AG10803 (cell line): ENCODE data around the gene NOX5.

Experiments
- DNase-seq: peaks from one replicate; pipeline ENCODE4 v3.0.0; 2010; ENCODE audit warnings: low read depth
- H3K4me3 ChIP-seq: 2 replicates; pipeline ENCODE4 v1.5.1; 2011; ENCODE audit warnings: mild to moderate bottlenecking, low read length, control low read depth
- TF ChIP-seq, protein P1 (sequence below): conservative IDR thresholded peaks from 2 replicates; pipeline ENCODE4 v1.5.1; 2011; ENCODE audit warnings: mild to moderate bottlenecking, low read length, control low read depth, inconsistent platforms

Gene NOX5

DNA sequence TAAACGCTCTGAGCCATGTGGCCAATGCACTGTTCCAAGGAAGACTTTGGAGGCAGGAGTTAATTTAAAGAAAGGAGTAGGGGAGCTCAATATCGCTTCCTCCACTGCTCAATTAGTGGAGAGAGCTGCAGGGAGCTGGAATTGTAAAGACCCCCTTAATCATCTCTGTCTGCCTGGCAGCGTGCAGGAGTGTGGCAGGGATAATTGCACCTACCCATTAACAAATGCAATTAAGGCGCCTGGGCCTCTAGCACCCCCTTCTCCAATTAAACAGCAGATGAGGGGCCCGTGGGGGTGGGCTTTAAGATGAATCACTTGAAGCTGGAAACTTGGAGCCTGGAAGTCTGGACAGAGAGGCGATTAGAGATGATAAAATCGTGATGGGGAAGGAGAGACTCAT, 84.3 kb downstream of the NOX5 start:
- TF ChIP-seq, protein P1, sequence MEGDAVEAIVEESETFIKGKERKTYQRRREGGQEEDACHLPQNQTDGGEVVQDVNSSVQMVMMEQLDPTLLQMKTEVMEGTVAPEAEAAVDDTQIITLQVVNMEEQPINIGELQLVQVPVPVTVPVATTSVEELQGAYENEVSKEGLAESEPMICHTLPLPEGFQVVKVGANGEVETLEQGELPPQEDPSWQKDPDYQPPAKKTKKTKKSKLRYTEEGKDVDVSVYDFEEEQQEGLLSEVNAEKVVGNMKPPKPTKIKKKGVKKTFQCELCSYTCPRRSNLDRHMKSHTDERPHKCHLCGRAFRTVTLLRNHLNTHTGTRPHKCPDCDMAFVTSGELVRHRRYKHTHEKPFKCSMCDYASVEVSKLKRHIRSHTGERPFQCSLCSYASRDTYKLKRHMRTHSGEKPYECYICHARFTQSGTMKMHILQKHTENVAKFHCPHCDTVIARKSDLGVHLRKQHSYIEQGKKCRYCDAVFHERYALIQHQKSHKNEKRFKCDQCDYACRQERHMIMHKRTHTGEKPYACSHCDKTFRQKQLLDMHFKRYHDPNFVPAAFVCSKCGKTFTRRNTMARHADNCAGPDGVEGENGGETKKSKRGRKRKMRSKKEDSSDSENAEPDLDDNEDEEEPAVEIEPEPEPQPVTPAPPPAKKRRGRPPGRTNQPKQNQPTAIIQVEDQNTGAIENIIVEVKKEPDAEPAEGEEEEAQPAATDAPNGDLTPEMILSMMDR: no peak
- no peak overlapping the region for H3K4me3 ChIP-seq
- DNase-seq: no peak

DNA sequence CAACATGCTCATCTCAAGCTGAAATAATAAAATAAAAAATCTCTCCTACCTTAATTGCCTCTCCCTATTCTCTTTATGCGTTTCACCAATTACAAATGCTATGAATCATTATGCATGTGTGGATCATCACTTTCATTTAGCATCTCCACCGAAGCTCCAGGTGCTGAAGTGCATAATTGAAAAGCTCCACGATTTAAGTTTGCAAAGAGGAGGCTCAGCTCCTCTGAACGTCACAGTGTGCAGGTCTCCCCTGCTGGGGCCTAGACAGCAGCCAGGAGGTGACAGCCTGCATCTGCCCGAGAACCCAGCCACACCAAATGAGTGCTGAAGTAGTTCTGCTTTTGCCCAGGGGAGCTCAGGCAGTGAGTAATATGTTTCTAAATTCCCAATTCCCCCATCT, 85.4 kb downstream of the NOX5 start:
- TF ChIP-seq, protein P1: no peak
- no peak for DNase-seq

DNA sequence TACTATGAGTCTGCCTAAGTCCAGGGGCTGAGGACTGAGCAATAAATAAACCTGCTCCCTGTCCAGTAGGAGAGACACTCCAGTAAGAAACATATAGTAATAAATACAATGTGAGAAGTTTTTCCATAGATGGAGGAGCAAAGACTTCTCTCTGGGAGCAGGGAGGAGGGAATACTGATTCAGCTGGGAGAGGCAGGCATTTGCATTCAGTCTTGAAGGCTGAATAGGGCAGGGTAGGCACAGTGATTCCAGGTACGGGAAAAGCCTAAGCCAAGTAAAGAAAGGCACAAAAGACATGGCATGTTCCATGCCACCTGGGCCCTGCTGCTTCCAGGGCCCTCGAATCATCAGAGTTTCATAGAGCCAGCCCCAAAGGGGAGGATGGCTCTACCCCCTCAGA, 86.3 kb downstream of the NOX5 start:
- no peak for DNase-seq
- no peak overlapping the region for H3K4me3 ChIP-seq
- TF ChIP-seq, protein P1: no peak

More for the DNA sequence above, 85.4 kb downstream of the NOX5 start:
- H3K4me3 ChIP-seq: no peak overlapping the region

DNA sequence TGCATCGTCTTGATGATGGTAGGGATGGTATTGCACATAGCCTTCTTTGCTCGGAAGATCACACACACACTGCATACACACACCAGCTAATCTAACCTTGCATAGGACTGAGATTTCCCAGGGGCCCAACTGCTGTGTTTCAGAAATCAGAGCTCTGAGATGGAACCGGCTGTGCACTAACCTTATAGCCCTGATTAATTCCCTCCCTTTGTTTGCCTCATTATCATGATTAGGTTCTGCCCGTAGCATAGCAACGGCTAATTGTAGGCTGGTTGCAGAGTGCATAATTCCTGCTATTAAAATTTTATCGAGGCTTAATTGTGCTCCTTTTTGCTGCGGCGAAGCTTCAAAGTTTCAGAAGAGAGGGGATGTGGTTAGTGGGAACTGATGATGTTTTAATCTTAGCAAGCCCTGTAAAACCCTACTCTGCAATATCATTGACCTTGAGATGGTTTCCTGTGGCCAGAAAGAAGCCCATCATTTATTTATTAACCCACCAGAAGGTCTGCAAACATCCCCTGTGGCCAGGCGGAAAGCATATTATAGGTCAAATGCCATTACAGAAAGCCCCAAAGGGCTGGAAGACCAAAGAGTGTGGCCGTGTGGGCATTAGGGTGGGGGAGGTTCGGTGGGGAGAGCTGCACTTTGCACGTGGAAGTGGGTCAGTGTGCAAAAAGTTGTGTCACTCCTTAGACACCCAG, 89.7 kb downstream of the NOX5 start:
- no peak for DNase-seq

DNA sequence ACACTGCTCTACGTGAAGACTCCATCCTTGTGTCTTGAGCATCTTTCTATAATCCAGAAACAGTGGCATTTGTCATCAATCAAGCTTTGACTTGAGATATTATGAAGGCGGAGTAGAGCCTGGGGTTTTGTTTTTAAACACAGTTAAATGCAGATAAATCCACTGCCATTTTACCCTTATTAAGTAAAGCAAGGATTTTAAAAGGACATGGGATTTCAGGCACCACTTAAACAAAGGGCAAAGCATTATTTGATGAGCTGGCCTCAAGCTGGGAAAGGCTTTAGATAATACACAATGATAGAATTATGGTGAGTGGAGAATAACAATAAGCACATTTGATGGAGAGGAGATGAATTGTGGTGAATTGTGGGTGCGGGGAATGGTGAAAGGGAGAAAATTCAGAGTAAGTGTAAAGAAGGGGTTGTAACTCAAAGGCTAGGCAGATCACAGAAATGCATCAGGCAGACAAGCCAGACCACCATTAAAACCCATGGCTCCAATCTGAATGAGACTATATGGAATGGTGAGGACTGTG, 91.0 kb downstream of the NOX5 start:
- no peak overlapping the region for H3K4me3 ChIP-seq
- TF ChIP-seq, protein P1: no peak
- no peak for DNase-seq

More for the DNA sequence above, 89.7 kb downstream of the NOX5 start:
- no peak overlapping the region for H3K4me3 ChIP-seq
- TF ChIP-seq, protein P1: no peak

DNA sequence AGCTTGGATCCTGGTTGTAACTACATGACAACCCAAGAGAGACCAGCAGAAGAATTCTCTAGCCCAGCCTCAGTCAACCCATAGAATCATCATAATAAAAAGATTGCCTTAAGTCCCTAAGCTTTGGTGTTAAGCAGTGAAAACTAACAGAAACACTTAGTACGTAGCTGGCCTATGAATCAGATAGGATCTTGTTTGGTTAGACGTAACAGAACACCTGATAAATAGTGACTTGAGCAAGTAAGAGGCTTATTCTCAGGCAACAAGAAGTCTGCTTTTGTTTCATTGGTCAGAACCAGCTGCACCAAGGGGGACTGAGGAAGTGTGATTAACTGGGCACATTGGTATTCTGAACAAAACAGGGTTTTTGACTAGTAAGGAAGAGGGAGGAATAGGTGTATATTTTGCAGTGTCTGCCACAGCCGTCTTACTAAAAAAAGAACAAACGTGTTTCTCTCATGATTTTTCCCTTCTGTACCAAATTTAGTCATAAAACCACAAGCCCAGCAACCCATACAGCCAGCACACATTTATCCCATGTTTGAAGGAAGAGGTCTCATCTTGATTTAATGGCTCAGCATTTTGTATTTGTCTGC, 92.6 kb downstream of the NOX5 start:
- DNase-seq: no peak
- TF ChIP-seq, protein P1: no peak
- H3K4me3 ChIP-seq: no peak overlapping the region
